Measurements from ENCODE around the gene GSK3B.
"Not testable (repeated sequence)": the region's sequence is repeated elsewhere in the genome, so short reads cannot be mapped to it uniquely, and the experiment has no call there.

The GSK3B gene

GRCh38 chr3:119998166-119998565, 96.1 kb downstream of the GSK3B start:
- no peak for DNase-seq

GRCh38 chr3:119990888-119991287, 103.4 kb downstream of the GSK3B start:
- DNase-seq, result no peak

- DNase-seq, result no peak
Observed at GRCh38 chr3:119989981-119990655, 104.1 kb downstream of the GSK3B start.

GRCh38 chr3:119986812-119987211, 107.4 kb downstream of the GSK3B start:
- not testable (repeated sequence) for DNase-seq

- DNase-seq, result no peak
Observed at GRCh38 chr3:119981386-119981785, 112.9 kb downstream of the GSK3B start.

GRCh38 chr3:119978554-119979208, 115.6 kb downstream of the GSK3B start:
- DNase-seq, result no peak

GRCh38 chr3:119977353-119977752, 116.9 kb downstream of the GSK3B start:
- DNase-seq, result no peak

- DNase-seq, result no peak
Observed at GRCh38 chr3:119976214-119976613, 118.0 kb downstream of the GSK3B start.

GRCh38 chr3:119974656-119975055, 119.6 kb downstream of the GSK3B start:
- DNase-seq, result no peak

GRCh38 chr3:119973018-119973646, 121.1 kb downstream of the GSK3B start:
- no peak for DNase-seq

- no peak for DNase-seq
Observed at GRCh38 chr3:119969759-119970158, 124.5 kb downstream of the GSK3B start.

GRCh38 chr3:119967353-119968006, 126.8 kb downstream of the GSK3B start:
- DNase-seq, result no peak

- no peak for DNase-seq
Observed at GRCh38 chr3:119965692-119966091, 128.6 kb downstream of the GSK3B start.

- no peak for DNase-seq
Observed at GRCh38 chr3:119964294-119964693, 130.0 kb downstream of the GSK3B start.

GRCh38 chr3:119955972-119956371, 138.3 kb downstream of the GSK3B start:
- no peak for DNase-seq

GRCh38 chr3:119950666-119951325, 143.5 kb downstream of the GSK3B start:
- no peak for DNase-seq

GRCh38 chr3:119945291-119945690, 149.0 kb downstream of the GSK3B start:
- DNase-seq, result no peak

- DNase-seq, result no peak
Observed at GRCh38 chr3:119944091-119944490, 150.2 kb downstream of the GSK3B start.

- DNase-seq, result no peak
Observed at GRCh38 chr3:119939077-119939476, 155.2 kb downstream of the GSK3B start.

- no peak for DNase-seq
Observed at GRCh38 chr3:119937229-119937628, 157.0 kb downstream of the GSK3B start.

GRCh38 chr3:119934249-119934648, 160.0 kb downstream of the GSK3B start:
- no peak for DNase-seq

GRCh38 chr3:119933207-119933606, 161.0 kb downstream of the GSK3B start:
- no peak for DNase-seq

- no peak for DNase-seq
Observed at GRCh38 chr3:119930286-119930685, 164.0 kb downstream of the GSK3B start.

Measured in GOT3 (cell line).